GM18519 (cell line): ENCODE data around the gene PCCA.
"Not testable (repeated sequence)": the region's sequence is repeated elsewhere in the genome, so short reads cannot be mapped to it uniquely, and the experiment has no call there.

Source experiments
- ATAC-seq: cut with Tn5 transposase; IDR thresholded peaks from one replicate; pipeline ENCODE4 v1.9.1; 2021; ENCODE audit warnings: mild to moderate bottlenecking, moderate library complexity; ENCODE audit not compliant: unreplicated experiment, low FRiP score

PCCA gene

DNA sequence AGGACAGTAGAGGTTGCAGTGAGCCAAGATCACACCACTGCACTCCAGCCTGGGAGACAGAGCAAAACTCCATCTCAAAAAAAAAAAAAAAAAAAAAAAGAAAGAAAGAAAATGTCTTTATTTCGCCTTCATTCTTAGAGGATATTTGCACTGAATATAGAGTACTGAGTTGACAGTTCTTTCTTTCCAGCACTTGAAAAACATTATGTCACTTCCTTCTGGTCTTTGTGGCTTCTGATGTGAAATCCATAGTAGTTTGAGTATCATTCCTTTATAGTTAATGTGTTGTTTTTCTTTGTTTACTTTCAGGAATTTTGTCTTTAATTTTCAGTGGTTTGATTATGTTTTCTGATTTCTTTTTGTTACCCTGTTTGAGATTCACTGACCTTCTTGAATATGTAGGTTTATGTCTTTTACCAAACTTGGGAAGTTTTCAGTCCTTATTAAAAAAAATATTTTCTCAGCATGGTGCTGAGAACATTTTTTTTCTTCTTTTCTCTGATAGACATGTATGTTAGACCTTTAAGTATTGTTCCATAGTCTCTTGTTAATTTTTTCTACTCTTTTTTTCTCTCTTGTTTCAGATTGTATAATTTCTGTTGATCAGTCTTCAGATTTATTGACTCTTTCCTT is 50.1 kb downstream of the PCCA start:
- ATAC-seq, result no peak

DNA sequence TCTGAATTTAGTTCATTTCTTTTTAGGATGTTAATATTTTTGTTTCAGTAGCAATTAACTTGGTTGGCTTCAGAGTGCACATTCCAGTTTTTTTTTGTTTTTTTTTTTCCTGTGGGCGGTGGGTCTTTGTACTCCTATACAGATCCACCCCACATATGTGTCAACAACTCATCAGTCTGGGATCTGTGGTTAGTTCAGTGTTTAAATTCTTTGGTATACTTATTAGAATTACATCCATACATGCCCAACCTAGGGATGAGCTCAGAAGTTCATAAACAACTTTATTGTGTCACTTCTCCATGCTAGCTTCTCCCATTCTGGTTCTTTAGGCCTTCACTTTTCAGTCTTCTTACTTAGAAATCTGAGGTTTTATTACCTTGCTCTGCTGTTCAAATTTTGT is 50.9 kb downstream of the PCCA start:
- ATAC-seq, result no peak

DNA sequence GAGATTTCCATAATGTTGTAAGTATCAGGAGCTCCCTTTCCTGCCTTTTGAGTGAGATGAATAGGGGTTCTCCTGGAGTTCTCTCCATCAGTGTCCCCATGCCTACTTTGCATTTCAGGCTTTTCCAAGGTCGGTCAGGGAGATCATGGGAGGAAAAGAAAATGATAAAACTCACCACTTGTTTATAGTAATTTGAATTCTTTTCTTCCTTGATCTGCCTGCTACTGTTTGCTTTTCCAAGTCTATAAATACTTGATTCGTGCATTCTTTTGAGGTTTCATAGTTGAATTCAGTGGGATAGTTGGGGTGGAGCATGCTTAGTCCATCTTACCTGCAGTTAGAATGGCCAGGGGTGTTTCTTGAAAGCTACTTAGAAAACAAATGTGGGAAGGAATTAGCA is 51.5 kb downstream of the PCCA start:
- no peak for ATAC-seq

DNA sequence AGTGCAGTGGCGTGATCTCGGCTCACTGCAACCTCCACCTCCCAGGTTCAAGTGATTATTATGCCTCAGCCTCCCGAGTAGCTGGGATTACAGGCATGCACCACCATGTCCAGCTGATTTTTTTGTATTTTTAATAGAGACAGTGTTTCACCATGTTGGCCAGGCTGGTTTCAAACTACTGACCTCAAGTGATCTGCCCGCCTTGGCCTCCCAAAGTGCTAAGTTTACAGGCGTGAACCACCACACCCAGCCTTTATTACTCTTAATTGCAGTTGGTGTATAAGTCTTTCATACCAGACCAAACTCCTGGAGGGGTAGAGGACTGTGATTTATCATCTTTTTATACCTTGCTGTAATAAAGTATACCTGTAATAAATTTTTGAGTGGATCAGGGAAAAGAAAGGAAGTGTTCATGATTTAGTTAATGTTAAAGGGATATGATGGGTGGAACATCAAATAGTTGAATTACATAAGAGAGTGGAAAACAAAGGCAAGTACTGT is 52.6 kb downstream of the PCCA start:
- not testable (repeated sequence) for ATAC-seq

DNA sequence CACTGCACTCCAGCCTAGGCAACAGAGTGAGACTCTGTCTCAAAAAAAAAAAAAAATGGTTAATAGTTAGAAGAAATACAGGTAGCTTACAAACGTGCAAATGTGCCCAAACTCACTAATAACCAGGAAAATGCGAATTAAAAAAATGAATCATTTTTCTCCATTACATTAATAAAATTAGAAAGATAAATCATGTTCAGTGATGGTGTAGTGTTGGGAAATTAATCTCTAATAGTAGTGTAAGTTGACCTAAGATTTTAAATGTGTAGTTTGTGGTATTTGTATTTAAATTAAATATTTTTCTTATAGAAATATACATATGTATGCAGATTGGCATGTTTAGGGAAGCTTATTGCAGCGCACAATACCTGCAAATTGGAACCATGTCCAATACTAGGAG is 57.6 kb downstream of the PCCA start:
- no peak for ATAC-seq

DNA sequence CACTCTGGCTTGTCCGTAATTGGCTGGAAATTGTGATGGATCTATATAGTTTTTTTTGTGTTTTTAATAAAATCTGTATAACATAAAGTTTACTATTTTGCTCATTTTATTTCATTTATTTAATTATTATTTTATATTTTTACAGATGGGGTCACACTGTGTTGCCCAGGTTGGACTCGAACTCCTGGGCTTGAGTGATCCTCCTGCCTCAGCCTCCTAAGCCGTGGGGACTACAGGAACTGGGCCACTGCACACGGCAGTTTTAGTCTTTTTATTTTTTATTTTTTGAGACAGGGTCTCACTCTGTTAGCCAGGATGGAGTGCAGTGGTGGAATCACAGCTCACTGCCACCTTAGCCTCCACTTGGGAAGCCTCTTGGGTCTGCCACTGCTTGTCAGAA is 58.9 kb downstream of the PCCA start:
- no peak for ATAC-seq

DNA sequence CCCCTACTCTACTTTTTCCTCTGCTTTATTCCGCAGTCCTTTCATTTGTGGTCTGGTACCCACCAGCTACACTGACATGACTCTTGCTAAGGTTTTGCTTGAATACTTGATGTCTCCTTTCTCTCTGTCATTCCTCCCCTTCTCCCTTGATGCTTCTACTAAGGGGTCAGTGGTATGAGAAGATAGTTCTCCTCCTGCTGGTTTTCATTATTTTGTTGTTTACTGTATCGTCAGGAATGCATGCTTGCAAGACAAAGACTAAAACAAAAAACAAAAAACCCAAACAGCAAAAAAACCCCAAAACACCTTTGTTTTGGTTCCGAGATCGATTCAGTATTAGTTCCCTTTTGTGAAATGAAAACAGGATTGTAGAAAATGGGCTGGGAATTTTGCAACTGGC is 59.5 kb downstream of the PCCA start:
- ATAC-seq, result no peak

DNA sequence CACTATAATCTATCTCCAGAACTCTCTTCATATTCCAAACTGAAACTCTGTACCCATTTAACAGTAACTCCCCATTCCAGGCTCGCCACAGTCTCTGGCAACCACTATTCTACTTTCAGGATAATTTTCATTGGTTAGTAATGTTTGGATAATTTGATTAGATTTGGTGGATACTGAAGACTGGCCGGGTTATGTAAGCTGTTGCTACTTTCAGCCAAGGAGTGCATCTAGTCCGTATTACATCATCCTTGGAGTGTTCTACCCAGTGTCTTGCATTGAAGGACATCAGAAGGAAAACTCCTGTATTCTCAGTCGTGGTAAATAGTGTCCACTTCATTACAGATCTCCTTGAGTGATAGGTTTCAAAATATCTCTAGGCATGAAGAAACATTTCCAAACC is 60.5 kb downstream of the PCCA start:
- ATAC-seq, result no peak

DNA sequence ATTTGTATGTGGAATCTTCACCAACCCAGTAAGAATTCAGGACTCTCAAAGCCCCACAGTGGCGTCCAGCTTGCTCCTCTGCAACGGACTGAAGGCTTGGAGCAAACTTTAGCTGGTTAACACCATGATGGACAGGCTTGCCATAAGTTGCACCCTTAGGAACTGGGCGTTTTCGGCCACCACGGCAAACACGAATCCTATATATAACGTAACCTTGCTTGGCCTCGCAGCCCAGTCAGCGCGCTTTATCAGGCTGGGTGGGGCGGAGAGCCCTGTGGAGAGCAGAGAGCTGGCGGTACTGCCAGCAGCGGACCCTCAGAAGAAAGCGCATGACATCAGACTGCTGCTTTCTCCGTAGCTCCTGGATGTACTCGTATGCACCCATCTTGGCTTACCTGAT is 61.8 kb downstream of the PCCA start:
- not testable (repeated sequence) for ATAC-seq

DNA sequence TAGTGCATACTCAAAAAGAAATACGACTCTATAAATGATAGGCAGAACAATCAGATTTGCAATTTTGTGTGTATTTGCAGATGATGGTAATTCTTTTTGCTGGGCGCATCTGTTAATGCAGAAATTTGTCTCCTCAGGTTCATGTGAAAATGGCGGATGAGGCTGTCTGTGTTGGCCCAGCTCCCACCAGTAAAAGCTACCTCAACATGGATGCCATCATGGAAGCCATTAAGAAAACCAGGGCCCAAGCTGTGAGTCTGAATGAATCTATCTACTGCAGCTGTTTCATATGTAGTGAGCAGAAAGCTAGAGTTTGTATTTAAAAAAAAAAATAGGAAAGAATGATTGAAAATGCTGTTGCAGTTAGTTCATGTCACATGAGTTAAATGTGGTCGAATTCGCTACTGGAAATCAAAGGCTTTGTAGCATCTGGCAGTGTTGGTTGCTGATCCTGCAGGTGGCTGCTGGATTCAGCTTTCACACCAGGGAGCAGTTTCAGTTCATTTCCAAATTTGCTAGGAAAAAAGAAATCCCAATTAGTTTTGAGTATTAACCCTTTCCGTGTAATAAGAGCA is 66.0 kb downstream of the PCCA start:
- no peak for ATAC-seq

DNA sequence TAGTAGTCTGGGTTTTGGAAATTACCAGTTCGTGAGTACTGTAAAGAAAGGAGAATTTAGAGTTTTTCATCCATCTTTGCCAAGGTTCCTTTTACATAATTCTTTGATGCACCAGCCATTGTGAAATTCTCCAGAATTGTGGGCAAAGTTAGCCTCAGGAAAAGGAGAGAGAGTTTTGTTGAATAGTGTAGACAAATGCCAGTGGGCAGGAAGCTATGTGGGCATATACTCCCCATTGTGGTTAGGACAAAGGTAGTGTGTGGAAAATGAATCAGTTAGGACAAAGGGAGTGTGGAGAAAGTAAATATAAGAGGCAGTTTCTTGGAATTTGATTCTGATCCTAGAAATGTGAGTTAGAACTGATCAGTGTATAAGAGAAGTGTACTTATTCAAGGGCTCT is 67.9 kb downstream of the PCCA start:
- ATAC-seq, result no peak

DNA sequence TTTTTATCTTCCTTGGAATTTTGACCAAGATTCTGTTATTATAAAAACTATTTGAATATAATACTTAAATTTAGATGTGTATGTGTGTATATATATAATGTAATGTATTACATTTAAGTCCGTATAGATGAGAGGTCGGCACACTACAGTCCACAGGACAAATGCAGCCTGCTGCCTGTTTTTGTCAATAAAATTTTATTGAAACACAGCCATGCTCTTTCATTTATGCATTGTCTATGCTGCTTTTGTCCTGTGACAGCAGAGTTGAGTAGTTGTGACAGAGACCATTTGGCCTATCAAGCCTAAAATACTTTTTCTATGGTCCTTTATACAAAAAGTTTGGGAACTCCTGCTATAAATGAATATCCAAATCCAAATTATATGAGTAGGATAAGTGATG is 69.7 kb downstream of the PCCA start:
- no peak for ATAC-seq

DNA sequence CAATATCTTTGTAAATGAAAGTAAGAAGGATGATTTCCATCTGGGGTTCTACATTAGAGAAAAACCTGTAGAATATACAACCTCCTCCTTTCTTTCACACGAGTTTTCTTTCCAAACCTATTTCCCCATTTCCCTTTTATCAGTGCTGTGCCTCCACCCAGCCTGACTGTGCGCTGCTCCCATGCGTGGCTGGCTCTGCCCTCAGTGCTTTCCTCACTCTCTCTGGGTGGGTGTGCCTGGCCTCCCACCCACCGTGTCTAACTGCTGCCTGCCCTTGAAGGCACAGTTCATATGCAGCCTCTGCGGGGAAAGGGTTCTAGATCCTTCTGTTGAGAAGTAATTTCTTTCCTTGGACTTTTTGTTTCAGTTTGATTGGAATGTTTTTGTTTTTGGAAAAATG is 70.7 kb downstream of the PCCA start:
- ATAC-seq, result no peak

DNA sequence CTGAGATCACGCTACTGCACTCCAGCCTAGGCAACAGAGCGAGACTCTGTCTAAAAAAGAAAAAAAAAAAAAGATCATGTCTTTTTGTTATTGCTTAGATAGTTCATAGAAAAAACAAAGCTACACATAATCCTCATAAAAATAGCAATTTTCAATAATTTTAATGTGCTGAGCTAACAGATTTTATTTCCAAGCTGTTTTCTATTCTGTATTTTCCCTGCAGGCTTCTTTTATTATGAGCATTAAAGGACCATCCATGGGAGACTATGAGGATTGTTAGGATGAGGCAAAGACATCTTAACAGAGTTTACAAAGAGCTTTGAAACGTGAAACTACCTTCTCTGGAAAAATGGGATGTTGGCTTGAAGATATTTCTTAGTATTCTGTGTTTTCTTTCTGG is 71.6 kb downstream of the PCCA start:
- ATAC-seq, result no peak

DNA sequence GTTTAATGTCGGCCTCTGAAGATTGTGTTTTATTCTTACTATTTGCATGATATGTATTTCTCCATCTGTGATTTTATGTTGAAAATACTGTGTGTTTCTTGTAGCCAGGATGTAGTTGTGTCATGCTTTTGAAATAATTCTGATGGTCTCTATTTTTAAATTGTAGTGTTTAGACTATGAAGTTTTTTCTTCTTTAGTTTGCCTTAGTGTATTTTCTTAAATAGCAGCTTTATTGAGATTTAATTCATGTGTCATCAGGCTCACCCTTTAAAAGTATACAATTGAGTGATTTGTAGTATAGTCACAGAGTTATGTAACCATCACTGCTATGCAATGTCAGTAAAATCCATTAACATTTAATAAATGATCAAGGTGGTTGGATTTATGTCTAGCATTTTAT is 74.5 kb downstream of the PCCA start:
- no peak for ATAC-seq

DNA sequence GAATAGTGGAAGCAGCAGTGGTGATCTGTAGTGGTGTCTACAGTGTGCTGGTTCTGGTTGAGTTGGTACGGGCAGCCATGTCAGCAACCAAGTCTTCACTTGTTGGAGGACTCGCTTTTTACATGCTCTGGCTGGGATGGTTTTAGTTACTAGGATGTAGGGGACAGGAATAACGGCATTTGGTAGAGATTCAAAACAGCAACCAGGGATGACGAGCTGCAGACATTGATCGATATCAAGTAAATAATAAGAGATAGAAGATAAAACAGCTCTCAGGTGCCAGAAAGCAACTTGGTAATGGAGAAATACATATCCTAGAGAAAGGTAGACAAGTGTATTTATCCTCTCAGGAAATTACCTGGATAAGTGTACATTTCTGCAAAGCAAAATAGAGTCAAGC is 84.3 kb downstream of the PCCA start:
- no peak for ATAC-seq

DNA sequence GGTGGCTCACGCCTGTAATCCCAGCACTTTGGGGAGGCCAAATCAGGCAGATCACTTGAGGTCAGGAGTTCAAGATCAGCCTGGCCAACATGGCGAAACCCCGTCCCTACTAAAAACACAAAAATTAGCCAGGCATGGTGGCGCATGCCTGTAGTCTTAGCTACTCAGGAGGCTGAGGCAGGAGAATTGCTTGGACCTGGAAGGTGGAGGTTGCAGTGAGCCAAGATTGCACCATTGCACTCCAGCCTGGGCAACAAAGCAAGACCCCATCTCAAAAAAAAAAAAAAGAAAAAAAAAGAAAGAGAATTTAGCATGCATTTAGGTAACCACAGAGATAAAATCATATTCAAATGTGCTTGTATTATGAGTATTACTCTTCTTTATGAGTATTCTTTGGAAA is 85.6 kb downstream of the PCCA start:
- not testable (repeated sequence) for ATAC-seq

DNA sequence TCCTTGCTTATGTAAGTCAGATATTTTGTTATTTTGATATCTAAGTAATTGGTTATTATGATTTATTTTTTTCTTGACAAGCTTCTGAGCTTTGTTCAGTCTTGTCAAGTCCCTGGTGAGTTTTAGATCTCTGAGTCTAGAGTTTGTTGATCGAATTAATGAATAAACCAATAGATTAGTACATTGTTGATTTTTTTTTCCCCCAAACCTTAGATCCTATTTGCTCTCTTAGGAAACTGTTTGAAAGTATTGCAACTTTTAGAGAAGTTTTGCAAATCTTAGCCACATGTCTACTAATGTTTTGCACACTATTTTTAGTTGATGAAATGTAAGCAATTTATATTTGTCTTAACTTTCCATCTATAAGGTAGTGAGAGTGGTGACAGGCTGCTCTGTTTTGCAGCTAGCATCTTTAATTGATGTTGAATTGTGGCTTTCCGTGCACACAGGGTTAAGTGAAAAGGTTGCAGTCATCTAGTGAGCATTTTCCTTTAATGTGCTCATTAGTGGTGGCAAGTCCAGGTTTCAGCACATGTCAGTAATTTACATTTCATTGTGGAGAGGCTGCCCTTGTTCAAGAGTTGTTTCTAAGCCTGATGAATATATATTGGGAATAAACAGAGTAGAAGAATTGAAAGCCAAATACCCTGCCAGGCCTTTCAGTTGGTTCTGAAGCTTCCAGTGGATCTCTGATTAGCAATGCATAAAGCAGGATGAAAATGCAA is 86.3 kb downstream of the PCCA start:
- no peak for ATAC-seq

DNA sequence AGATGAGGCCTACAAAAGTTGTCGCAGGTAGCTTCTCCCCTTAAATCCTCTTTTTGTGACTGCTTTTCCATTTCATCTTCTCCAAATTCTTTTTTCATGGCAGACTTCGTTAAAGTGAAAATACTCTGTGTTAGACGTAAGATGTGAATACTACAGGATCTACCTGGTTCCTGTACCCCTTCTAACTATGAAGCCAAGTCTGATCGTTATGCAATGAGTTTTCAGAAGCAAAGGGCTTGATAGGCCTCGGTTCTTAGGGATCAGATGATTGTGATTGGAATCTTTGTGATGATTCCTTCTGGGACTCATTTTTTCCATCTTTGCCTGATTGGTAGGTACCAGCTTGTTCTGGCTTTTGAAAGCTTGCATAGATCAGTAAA is 86.9 kb downstream of the PCCA start:
- no peak for ATAC-seq

DNA sequence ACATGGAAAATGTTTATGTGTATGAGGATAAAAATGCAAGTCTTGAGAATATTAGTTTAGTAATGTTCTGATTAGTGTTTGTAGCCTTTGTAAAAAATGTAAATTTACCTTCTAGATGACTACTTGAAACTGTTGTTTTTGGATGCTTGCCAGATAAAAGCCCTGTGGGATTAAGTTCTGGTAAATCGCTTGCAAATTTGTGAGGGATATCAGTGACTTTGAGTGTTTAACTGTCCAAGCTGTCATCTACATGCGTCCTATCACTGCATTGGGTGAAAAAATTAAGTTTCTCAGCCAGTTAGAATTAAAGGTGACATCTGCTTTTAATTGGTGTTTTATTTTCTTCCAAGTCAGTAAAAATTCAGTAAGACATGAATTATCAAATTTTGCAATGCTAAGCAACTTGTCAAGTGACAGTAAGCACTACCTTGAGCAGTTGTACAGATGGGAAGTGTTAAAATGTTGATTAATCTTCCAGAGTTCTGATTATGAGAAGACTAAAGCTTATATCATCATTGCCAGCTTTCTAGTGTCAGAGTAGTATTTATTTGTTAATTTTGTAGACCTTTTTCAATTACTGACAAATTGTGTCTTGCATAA is 88.0 kb downstream of the PCCA start:
- ATAC-seq, result no peak

DNA sequence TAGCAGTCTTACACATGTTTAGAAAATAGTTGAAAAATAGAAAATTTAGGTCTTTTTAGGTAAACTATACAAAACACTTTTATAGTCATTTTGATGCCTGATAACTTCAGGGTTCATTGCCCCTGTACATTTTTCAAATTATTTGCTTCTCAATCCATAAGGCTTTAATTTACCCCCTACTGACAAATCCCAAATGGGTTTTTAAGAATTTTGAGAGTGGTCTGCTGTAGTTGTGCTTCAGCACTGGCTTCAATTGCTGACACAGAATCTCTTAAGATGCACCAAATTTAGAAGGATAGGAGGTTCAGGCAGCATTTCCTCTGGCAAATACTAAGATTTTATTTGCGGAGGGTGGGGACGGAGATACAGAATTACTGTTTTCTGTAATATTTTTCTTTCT is 89.4 kb downstream of the PCCA start:
- no peak for ATAC-seq

DNA sequence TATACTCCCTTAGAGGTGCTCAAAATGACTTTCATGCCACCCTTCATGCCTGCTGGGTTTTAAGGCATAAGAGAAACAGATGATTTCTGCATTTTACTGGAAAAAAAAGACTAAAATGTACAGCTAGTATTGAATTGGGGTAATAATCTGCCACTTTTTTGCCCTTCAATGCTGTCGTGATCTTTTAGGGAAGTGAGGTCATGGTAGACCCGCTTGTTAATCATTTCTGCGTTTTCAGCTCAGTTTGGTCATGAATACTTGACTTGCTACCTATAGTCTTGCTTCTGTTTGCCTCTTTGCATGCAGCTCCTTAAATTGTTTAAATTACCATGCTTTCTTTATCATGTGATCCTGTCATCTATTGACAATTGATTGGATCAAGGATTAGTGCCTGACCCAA is 90.4 kb downstream of the PCCA start:
- ATAC-seq, result no peak
